Measurements from ENCODE around the gene REV3L.
"Not testable (repeated sequence)": the region's sequence is repeated elsewhere in the genome, so short reads cannot be mapped to it uniquely, and the experiment has no call there.

The REV3L gene

GRCh38 chr6:111297776-111298175 lies 185.2 kb downstream of the REV3L start:
- Histone ChIP-seq H3K4me2 (ENCODE audit: low read length) (no peak overlapping the region), H4K20me1 (ENCODE audit: insufficient read depth, low read length) (no peaks in the 10 kb centered on the region), H3K9me3 (ENCODE audit: insufficient read depth, low read length) (no peaks in the 10 kb centered on the region), H3K79me2 (ENCODE audit: low read length) (no peaks in the 10 kb centered on the region), H3K27ac (ENCODE audit: low read length) (no peak overlapping the region), H3K9ac (ENCODE audit: low read length) (no peak overlapping the region), H3K4me1 (ENCODE audit: low read length) (peaks cover 15% of the 10 kb centered on the region), H3K27me3 (ENCODE audit: low read depth, low read length) (no peaks in the 10 kb centered on the region), H3K36me3 (replicated peaks; ENCODE audit: low read depth, low read length) (peaks cover 23% of the 10 kb centered on the region), H2AFZ (ENCODE audit: low read depth, low read length) (no peak overlapping the region), H3K4me3 (ENCODE audit: low read length) (no peak overlapping the region)
- TF ChIP-seq EZH2phosphoT487 (IDR thresholded peaks at IDR 0.05; ENCODE audit: low read depth), result no peak
- TF ChIP-seq, protein P1, sequence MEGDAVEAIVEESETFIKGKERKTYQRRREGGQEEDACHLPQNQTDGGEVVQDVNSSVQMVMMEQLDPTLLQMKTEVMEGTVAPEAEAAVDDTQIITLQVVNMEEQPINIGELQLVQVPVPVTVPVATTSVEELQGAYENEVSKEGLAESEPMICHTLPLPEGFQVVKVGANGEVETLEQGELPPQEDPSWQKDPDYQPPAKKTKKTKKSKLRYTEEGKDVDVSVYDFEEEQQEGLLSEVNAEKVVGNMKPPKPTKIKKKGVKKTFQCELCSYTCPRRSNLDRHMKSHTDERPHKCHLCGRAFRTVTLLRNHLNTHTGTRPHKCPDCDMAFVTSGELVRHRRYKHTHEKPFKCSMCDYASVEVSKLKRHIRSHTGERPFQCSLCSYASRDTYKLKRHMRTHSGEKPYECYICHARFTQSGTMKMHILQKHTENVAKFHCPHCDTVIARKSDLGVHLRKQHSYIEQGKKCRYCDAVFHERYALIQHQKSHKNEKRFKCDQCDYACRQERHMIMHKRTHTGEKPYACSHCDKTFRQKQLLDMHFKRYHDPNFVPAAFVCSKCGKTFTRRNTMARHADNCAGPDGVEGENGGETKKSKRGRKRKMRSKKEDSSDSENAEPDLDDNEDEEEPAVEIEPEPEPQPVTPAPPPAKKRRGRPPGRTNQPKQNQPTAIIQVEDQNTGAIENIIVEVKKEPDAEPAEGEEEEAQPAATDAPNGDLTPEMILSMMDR (IDR thresholded peaks at IDR 0.05; ENCODE audit: low read depth, low read length), result no peak

DNA sequence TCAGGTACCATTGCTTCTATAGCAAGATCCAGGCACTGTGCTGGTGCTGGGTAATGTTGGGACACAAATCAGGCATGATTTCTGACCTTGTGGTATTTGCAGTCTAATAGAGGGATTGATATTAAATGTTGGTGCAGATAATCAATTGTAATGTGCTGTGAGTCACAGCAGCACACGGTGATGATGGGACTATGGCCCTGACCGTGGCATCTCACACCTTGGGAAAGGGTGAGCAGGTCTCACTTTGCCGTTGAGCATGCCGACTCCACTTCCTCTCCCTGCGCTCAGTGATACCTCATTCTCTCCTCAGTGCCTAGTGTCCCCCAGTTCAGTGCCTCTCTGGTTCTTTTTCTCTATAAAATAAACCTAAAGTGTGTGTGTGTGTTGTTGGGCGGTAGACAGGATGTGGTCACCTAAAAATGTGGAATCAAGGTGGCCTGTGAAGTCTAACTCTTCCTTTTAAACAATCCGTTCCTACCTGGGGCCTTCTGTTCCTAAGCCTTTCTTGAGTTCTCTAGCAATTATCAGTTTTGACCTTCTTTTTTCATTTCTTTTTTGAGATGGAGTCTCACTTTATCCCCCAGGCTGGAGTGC lies 188.5 kb downstream of the REV3L start:
- peaks cover 17% of the 10 kb centered on the region for H3K36me3 ChIP-seq (replicated peaks; ENCODE audit: low read depth, low read length)
- H3K4me2 ChIP-seq (ENCODE audit: low read length), result no peak overlapping the region
- no peak overlapping the region for H3K4me3 ChIP-seq (ENCODE audit: low read length)
- H3K9ac ChIP-seq (ENCODE audit: low read length), result no peak overlapping the region
- no peak overlapping the region for H2AFZ ChIP-seq (ENCODE audit: low read depth, low read length)
- no peaks in the 10 kb centered on the region for H3K27me3 ChIP-seq (ENCODE audit: low read depth, low read length)
- no peak overlapping the region for H3K27ac ChIP-seq (ENCODE audit: low read length)
- no peaks in the 10 kb centered on the region for H4K20me1 ChIP-seq (ENCODE audit: insufficient read depth, low read length)
- H3K9me3 ChIP-seq (ENCODE audit: insufficient read depth, low read length), result no peaks in the 10 kb centered on the region
- H3K79me2 ChIP-seq (ENCODE audit: low read length), result 0 out of 2 replicates have a peak, but pooled peaks cover 5% of the 10 kb centered on the region
- no peak for TF ChIP-seq EZH2phosphoT487 (IDR thresholded peaks at IDR 0.05; ENCODE audit: low read depth)
- TF ChIP-seq, protein P1 (IDR thresholded peaks at IDR 0.05; ENCODE audit: low read depth, low read length), result no peak
- peaks cover 12% of the 10 kb centered on the region for H3K4me1 ChIP-seq (ENCODE audit: low read length)

DNA sequence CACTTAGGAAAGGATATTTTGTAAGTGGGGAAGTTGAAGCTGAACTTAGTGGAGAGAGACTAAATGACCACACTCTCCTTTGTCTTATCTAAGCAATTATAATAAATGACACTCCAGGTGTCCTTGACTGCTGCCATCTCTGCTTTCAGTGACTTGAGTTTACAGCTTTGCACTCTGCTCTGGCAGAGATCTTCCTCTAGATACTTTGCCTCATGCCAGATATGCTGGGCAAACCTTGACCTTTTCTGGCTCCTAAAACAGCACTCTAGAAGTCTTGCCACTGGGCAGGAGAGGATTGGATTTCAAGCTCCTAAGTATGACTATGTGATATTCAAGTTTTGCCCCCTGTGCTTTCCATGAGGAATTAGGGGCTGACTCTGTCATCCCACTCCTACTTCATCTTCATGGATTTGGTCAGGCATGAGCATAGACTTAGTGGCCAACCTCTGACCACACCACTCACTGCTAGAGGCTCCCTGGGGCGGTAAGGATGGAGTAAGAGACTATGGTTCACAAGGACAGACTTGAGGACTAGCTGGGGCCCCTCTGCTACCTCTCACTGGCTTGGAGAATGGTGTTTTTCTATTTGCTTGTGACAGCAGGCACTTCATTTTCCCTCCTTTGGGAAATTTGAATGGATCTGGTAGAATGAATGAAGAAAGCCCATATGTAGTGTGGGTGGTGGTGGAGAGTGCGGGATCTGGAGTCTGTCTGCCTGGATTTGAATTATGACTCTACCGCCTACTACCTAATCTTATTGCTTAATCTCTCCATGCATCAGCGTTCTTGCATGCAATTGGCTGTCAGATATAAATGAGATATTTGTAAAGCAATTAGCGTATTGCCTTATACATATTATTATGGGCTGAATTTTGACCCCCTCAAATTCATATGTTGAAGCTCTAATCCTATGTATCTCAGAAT lies 191.4 kb downstream of the REV3L start:
- no peaks in the 10 kb centered on the region for H4K20me1 ChIP-seq (ENCODE audit: insufficient read depth, low read length)
- H3K4me2 ChIP-seq (ENCODE audit: low read length), result peak overlapping the region; percentile 59
- H3K36me3 ChIP-seq (replicated peaks; ENCODE audit: low read depth, low read length), result peaks cover 9% of the 10 kb centered on the region
- H3K4me1 ChIP-seq (ENCODE audit: low read length), result peaks cover 12% of the 10 kb centered on the region
- H3K9ac ChIP-seq (ENCODE audit: low read length), result no peak overlapping the region
- no peak overlapping the region for H3K27ac ChIP-seq (ENCODE audit: low read length)
- 0 out of 2 replicates have a peak, but pooled peaks cover 5% of the 10 kb centered on the region for H3K79me2 ChIP-seq (ENCODE audit: low read length)
- no peak overlapping the region for H3K4me3 ChIP-seq (ENCODE audit: low read length)
- no peak overlapping the region for H2AFZ ChIP-seq (ENCODE audit: low read depth, low read length)
- TF ChIP-seq, protein P1 (IDR thresholded peaks at IDR 0.05; ENCODE audit: low read depth, low read length), result no peak
- TF ChIP-seq EZH2phosphoT487 (IDR thresholded peaks at IDR 0.05; ENCODE audit: low read depth), result no peak
- no peaks in the 10 kb centered on the region for H3K9me3 ChIP-seq (ENCODE audit: insufficient read depth, low read length)
- no peaks in the 10 kb centered on the region for H3K27me3 ChIP-seq (ENCODE audit: low read depth, low read length)

DNA sequence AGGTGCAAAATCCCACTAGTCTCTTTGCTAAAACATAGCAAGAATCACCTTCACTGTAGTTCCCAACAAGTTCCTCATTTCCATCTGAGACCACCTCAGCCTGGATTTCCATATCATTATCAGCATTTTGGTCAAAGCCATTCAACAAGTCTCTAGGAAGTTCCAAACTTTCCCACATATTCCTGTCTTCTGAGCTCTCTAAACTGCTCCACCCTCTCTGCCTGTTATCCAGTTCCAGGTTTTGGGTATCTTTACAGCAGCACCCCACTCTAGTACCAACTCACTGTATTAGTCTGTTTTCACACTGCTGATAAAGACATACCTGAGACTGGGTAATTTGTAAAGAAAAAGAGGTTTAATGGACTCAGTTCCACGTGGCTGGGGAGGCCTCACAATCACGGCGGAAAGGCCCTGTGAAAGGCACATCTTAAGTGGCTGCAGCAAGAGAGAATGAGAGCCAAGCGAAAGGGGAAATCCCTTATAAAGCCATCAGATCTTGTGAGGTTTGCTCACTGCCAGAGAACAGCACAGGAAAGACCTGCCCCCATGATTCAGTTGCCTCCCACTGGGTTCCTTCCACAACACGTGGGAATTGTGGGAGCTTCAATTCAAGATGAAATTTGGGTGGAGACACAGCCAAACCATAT lies 192.2 kb downstream of the REV3L start:
- H3K27me3 ChIP-seq (ENCODE audit: low read depth, low read length); H3K79me2 ChIP-seq (ENCODE audit: low read length); H4K20me1 ChIP-seq (ENCODE audit: insufficient read depth, low read length); H2AFZ ChIP-seq (ENCODE audit: low read depth, low read length); H3K36me3 ChIP-seq (replicated peaks; ENCODE audit: low read depth, low read length); H3K4me3 ChIP-seq (ENCODE audit: low read length); H3K9me3 ChIP-seq (ENCODE audit: insufficient read depth, low read length); H3K9ac ChIP-seq (ENCODE audit: low read length): not testable (repeated sequence)
- Histone ChIP-seq H3K4me1 (ENCODE audit: low read length) (peaks cover 12% of the 10 kb centered on the region), H3K4me2 (ENCODE audit: low read length) (peak overlapping the region; percentile 59), H3K27ac (ENCODE audit: low read length) (peak overlapping the region; percentile 53)

GRCh38 chr6:111284356-111284755 lies 198.7 kb downstream of the REV3L start:
- not testable (repeated sequence) for H3K79me2 ChIP-seq (ENCODE audit: low read length); H3K27me3 ChIP-seq (ENCODE audit: low read depth, low read length); H3K9me3 ChIP-seq (ENCODE audit: insufficient read depth, low read length); H2AFZ ChIP-seq (ENCODE audit: low read depth, low read length); H3K4me3 ChIP-seq (ENCODE audit: low read length); H3K9ac ChIP-seq (ENCODE audit: low read length); H4K20me1 ChIP-seq (ENCODE audit: insufficient read depth, low read length)
- H3K27ac ChIP-seq (ENCODE audit: low read length), result peak overlapping the region; percentile 66
- H3K36me3 ChIP-seq (replicated peaks; ENCODE audit: low read depth, low read length), result peaks cover 21% of the 10 kb centered on the region
- peak overlapping the region; percentile 49 for H3K4me2 ChIP-seq (ENCODE audit: low read length)
- H3K4me1 ChIP-seq (ENCODE audit: low read length), result peaks cover 30% of the 10 kb centered on the region

All from OCI-LY3 (cell line).